BJ (cell line): Measurements from ENCODE around the gene DENND1A. TPM values are rescaled to one million over a fixed set of nuclear protein-coding genes. Genes with fewer than 3 reads are reported as not detected.
A peak's percentile ranks its signal among the peaks of the same experiment; 100 is the strongest.

ENCODE experiments used
- CTCF ChIA-PET: fragments of 350-600 bp; formaldehyde crosslinking; extraction: SDS; loops from one replicate; lab custom pipeline; 2021; ENCODE audit warnings: antibody characterized with exemption, inconsistent platforms; lab: Yijun Ruan, JAX
- POLR2A ChIA-PET: fragments of 300-600 bp; sonication (Branson Sonifier 250); formaldehyde crosslinking; extraction: SDS; loops from one replicate; lab custom pipeline; 2021; ENCODE audit warnings: antibody characterized with exemption; lab: Charles Lee
- DNase-seq: peaks from one replicate; pipeline ENCODE4 v3.0.0-alpha.2; 2011; ENCODE audit warnings: low read depth
- H3K27me3 ChIP-seq: 2 replicates; pipeline ENCODE4 v1.6.0; 2011; ENCODE audit warnings: low read length; ENCODE audit not compliant: control insufficient read depth, insufficient read depth
- H3K36me3 ChIP-seq: 2 replicates; pipeline ENCODE4 v1.5.1; 2011; ENCODE audit warnings: low read length; ENCODE audit not compliant: control insufficient read depth, insufficient read depth
- H3K4me3 ChIP-seq: 2 replicates; pipeline ENCODE4 v1.5.1; 2011; ENCODE audit warnings: low read depth, mild to moderate bottlenecking, control low read depth, low read length
- polyA plus RNA-seq: library from polyadenylated mRNA; depleted of rRNA; stranded (reverse); fragments of >200 nt; gene quantifications from 2 replicates; pipeline ENCODE4 v1.2.3, GENCODE V29; 2011
- TF ChIP-seq, protein P1 (sequence below): IDR thresholded peaks from 2 replicates; pipeline ENCODE4 v1.5.1; 2011; ENCODE audit warnings: low read depth, mild to moderate bottlenecking, control low read depth, inconsistent platforms, low read length, moderate library complexity; ENCODE audit not compliant: insufficient read depth

DENND1A gene
- polyA plus RNA-seq, 1 experiment = 24.0 TPM

DNA sequence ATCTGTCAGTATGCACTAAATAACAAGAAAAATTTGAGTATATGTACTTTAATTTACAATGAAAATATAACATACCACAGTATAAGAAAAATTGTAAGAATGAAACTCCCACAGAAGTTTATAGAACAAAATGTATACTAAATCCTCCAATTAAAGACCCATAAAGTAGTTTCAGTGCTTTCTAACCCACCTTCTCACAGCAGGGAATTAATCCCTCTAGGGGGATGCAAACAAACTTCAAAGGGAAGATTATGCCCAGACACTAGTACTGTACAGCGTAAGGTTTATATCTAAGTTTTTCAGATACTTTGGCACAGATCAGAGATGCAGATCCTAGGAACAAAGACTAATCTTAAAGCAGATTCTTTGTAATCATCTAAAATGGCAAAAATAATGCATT is 57.2 kb downstream of the DENND1A start:
- TF ChIP-seq, protein P1, sequence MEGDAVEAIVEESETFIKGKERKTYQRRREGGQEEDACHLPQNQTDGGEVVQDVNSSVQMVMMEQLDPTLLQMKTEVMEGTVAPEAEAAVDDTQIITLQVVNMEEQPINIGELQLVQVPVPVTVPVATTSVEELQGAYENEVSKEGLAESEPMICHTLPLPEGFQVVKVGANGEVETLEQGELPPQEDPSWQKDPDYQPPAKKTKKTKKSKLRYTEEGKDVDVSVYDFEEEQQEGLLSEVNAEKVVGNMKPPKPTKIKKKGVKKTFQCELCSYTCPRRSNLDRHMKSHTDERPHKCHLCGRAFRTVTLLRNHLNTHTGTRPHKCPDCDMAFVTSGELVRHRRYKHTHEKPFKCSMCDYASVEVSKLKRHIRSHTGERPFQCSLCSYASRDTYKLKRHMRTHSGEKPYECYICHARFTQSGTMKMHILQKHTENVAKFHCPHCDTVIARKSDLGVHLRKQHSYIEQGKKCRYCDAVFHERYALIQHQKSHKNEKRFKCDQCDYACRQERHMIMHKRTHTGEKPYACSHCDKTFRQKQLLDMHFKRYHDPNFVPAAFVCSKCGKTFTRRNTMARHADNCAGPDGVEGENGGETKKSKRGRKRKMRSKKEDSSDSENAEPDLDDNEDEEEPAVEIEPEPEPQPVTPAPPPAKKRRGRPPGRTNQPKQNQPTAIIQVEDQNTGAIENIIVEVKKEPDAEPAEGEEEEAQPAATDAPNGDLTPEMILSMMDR = no peak
- H3K36me3 ChIP-seq = no peaks in the 10 kb centered on the region; the same call in 1 of the 2 replicates
- POLR2A ChIA-PET = no interaction called here
- H3K27me3 ChIP-seq = no peaks in the 10 kb centered on the region
- H3K4me3 ChIP-seq = no peak overlapping the region
- CTCF ChIA-PET = no interaction called here
- DNase-seq = no peak

DNA sequence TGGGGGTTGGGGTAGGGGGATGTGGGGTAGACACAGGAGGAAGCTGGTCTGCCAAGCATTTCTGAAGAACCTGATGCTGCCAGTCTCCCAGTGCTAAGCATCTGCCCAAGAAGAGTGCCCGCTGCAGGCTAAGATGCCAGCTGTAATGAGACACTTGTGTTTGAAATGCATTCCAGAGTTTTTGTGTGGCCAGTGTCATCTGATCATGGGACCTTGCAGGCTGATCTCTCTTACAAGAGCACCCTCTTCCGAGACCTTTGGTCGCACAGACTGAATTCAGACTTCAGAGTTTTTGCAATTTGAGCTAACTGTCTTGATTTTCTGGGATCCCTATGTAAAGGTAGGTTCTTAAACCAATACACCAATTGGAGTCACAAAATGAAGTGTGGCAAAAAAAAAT is 58.1 kb downstream of the DENND1A start:
- TF ChIP-seq, protein P1 = no peak
- ChIA-PET CTCF (no interaction called here), POLR2A (no interaction called here)
- Histone ChIP-seq H3K36me3 (no peaks in the 10 kb centered on the region; the same call in 1 of the 2 replicates), H3K4me3 (no peak overlapping the region), H3K27me3 (no peaks in the 10 kb centered on the region)
- DNase-seq = no peak

DNA sequence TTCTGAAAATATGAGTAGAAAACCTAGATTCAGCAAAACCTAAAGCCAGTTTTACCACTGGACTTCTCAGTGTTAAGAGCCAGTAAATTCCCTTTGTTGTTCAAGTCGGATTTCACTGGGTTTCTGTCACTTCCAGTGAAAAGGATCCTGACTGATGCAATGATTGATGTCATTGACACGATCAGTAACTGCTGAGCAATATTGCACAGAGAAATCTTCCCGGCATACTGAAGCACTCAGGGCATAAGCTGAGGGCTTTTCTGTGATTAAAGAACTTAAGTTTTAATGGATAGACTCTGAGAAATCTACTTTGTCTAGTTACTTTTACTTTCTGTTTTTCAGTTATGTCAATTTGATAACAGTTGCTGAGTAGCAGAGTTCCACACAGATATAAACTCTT is 61.9 kb downstream of the DENND1A start:
- H3K36me3 ChIP-seq = no peaks in the 10 kb centered on the region
- no peak overlapping the region for H3K4me3 ChIP-seq
- TF ChIP-seq, protein P1 = no peak
- DNase-seq = no peak
- ChIA-PET CTCF (no interaction called here), POLR2A (no interaction called here)
- no peaks in the 10 kb centered on the region for H3K27me3 ChIP-seq

DNA sequence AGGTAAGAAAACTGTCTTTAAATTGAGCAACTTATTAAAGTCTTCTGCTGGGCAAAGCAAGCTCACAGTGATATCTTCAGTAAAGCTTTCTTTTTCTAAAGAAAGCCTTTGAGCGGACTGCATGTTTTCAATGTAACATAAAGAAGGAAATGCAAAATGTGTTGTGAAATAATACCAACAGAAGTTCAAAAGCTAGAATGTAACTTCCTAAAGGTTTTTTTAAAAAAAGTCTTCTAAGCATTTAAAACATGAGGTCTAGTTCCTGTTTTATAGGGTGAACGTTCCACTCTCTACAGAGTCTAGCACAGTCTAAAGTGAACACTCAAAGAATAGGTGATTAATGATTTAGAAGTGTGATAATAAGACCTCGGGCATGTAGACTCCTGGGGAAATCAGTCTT is 62.9 kb downstream of the DENND1A start:
- H3K27me3 ChIP-seq = no peaks in the 10 kb centered on the region
- ChIA-PET POLR2A (interaction anchor here (0.6 kb wide), 1 partner anchor 52 kb away, joined by 3 read pairs; no protein-coding TSS in a partner anchor), CTCF (interaction anchor here (1.0 kb wide), 1 partner anchor 27 kb away, joined by 3 read pairs; no protein-coding TSS in a partner anchor)
- TF ChIP-seq, protein P1 = no peak
- no peak for DNase-seq
- H3K36me3 ChIP-seq = no peaks in the 10 kb centered on the region
- H3K4me3 ChIP-seq = no peak overlapping the region

DNA sequence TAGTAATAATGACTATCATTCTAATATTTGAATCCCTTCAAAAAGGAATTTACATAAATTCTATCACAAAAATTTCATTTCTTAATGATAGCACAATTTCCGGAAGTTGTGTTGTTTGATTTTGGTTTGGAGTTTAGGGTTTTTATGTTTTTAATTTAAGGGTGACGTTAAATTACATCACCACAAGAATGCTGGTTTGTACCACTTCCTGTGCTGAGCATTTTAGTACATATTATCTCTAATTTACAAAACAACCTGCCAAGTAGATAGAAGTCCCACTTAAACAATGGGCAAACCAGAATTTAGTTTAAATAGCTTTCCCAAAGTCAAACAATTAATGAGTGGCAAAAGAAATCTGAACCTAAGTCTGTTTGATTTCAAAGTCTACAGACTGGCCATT is 63.4 kb downstream of the DENND1A start:
- POLR2A ChIA-PET = no interaction called here
- no peak overlapping the region for H3K4me3 ChIP-seq
- peak; percentile 13 for DNase-seq
- no peaks in the 10 kb centered on the region for H3K27me3 ChIP-seq
- TF ChIP-seq, protein P1 = no peak
- H3K36me3 ChIP-seq = no peaks in the 10 kb centered on the region
- CTCF ChIA-PET = interaction anchor here (1.0 kb wide), 1 partner anchor 28 kb away, joined by 3 read pairs; no protein-coding TSS in a partner anchor
